Panc1 (cell line): ENCODE data around the gene WLS. TPM values are rescaled to one million over a fixed set of nuclear protein-coding genes. Genes with fewer than 3 reads are reported as not detected.

Experiments used
- ATAC-seq: fragments of 200-7000 bp; cut with Tn5 transposase; 2 replicates; pipeline ENCODE4 v1.9.1; 2020; ENCODE audit warnings: mild to moderate bottlenecking, moderate library complexity
- BruUV-seq: library from RNA; stranded (reverse); fragments of 400-500 nt; replicated peaks from 2 replicates; lab custom pipeline; 2021; lab: Mats Ljungman, UMichigan
- CTCF ChIA-PET: fragments of 300-600 bp; sonication (Branson Sonifier 250); formaldehyde crosslinking; loops from one replicate; lab custom pipeline; 2022; ENCODE audit warnings: antibody characterized with exemption; lab: Charles Lee
- POLR2A ChIA-PET: fragments of 300-600 bp; sonication (Branson Sonifier 250); formaldehyde crosslinking; loops from one replicate; lab custom pipeline; 2022; ENCODE audit warnings: antibody characterized with exemption; lab: Charles Lee
- DNase-seq: peaks from one replicate; pipeline ENCODE4 v3.0.0-alpha.2; 2010; ENCODE audit warnings: low read depth, low spot score
- H3K27ac ChIP-seq: 2 replicates; pipeline ENCODE4 v1.5.1; 2011; ENCODE audit warnings: mild to moderate bottlenecking, low read length, inconsistent platforms
- H3K27me3 ChIP-seq: fragments of 200-500 bp; sonication (Bioruptor generic); 2 replicates; pipeline ENCODE4 v1.6.0; 2014; ENCODE audit warnings: low read length, inconsistent platforms; ENCODE audit not compliant: control insufficient read depth, insufficient read depth
- H3K36me3 ChIP-seq: fragments of 200-500 bp; sonication (Bioruptor generic); 2 replicates; pipeline ENCODE4 v1.5.1; 2014; ENCODE audit warnings: inconsistent platforms, mild to moderate bottlenecking, low read length, moderate library complexity; ENCODE audit not compliant: control insufficient read depth, insufficient read depth
- H3K4me1 ChIP-seq: 2 replicates; pipeline ENCODE4 v1.5.1; 2011; ENCODE audit warnings: inconsistent platforms, mild to moderate bottlenecking, low read length, moderate library complexity; ENCODE audit not compliant: control insufficient read depth, insufficient read depth
- H3K4me3 ChIP-seq, 2 experiments: 2 replicates each; pipeline ENCODE4 v1.5.1; 2011 to 2012; ENCODE audit warnings: low read depth in 2 of 2, low read length in 2 of 2, mild to moderate bottlenecking in 2 of 2, inconsistent platforms in 1 of 2, moderate library complexity in 1 of 2
- H3K9me3 ChIP-seq: fragments of 200-500 bp; sonication (Bioruptor generic); 2 replicates; pipeline ENCODE4 v1.5.1; 2014; ENCODE audit warnings: low read depth, mild to moderate bottlenecking, inconsistent platforms, low read length, moderate library complexity; ENCODE audit not compliant: control insufficient read depth, insufficient read depth
- POLR2AphosphoS5 ChIP-seq: IDR thresholded peaks from 2 replicates; pipeline ENCODE4 v1.6.1; 2012; ENCODE audit warnings: mild to moderate bottlenecking, low read depth, low read length, moderate library complexity
- SIN3A ChIP-seq: IDR thresholded peaks from 2 replicates; pipeline ENCODE4 v1.6.1; 2012; ENCODE audit warnings: low read depth, mild to moderate bottlenecking, low read length, moderate library complexity, borderline replicate concordance; ENCODE audit not compliant: insufficient read depth
- TCF7L2 ChIP-seq: IDR thresholded peaks from 2 replicates; pipeline ENCODE4 v1.6.1; 2011; ENCODE audit warnings: mild to moderate bottlenecking, low read depth, low read length, inconsistent platforms
- in situ Hi-C: cut with HindIII; loops from 2 replicates; pipeline ENCODE4 v1.10.0; 2016; ENCODE audit warnings: low sequenced_read_pairs, low pct_unique_long_range_greater_than_20kb
- intact Hi-C: fragments of 100-400 bp; cut with micrococcal nuclease; formaldehyde crosslinking; loops from one replicate; pipeline ENCODE4 v1.10.0; 2022; ENCODE audit not compliant: unreplicated experiment
- total RNA-seq: library from RNA; stranded (reverse); gene quantifications from one replicate; pipeline ENCODE4 v1.2.1, GENCODE V29; 2021; ENCODE audit not compliant: unreplicated experiment
- TF ChIP-seq, protein P1 (sequence below): fragments of 450-650 bp; IDR thresholded peaks from 2 replicates; pipeline ENCODE4 v1.5.1; 2017; ENCODE audit warnings: mild to moderate bottlenecking
- TF ChIP-seq, protein P2 (sequence below), 2 experiments: IDR thresholded peaks; 2 replicates each; pipeline ENCODE4 v1.6.1; 2011 to 2012; ENCODE audit warnings: low read depth in 2 of 2, control low read depth in 1 of 2, low read length in 1 of 2, mild to moderate bottlenecking in 1 of 2, moderate library complexity in 1 of 2; ENCODE audit not compliant: insufficient read depth in 1 of 2

The WLS gene
- total RNA-seq, 1 experiment from 2014 or later, result 29.6 TPM

- in situ Hi-C loops, result no loop called here
- Histone ChIP-seq H3K4me1 (no peaks in the 10 kb centered on the region), H3K36me3 (no peaks in the 10 kb centered on the region), H3K4me3 (no peak overlapping the region), H3K27ac (no peak overlapping the region), H3K9me3 (no peaks in the 10 kb centered on the region), H3K27me3 (no peaks in the 10 kb centered on the region)
- CTCF ChIA-PET, result no interaction called here
- DNase-seq, result no peak
- no peak for TF ChIP-seq TCF7L2
- no peak for TF ChIP-seq SIN3A
- TF ChIP-seq, protein P1, sequence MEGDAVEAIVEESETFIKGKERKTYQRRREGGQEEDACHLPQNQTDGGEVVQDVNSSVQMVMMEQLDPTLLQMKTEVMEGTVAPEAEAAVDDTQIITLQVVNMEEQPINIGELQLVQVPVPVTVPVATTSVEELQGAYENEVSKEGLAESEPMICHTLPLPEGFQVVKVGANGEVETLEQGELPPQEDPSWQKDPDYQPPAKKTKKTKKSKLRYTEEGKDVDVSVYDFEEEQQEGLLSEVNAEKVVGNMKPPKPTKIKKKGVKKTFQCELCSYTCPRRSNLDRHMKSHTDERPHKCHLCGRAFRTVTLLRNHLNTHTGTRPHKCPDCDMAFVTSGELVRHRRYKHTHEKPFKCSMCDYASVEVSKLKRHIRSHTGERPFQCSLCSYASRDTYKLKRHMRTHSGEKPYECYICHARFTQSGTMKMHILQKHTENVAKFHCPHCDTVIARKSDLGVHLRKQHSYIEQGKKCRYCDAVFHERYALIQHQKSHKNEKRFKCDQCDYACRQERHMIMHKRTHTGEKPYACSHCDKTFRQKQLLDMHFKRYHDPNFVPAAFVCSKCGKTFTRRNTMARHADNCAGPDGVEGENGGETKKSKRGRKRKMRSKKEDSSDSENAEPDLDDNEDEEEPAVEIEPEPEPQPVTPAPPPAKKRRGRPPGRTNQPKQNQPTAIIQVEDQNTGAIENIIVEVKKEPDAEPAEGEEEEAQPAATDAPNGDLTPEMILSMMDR, result no peak
- TF ChIP-seq, protein P2, sequence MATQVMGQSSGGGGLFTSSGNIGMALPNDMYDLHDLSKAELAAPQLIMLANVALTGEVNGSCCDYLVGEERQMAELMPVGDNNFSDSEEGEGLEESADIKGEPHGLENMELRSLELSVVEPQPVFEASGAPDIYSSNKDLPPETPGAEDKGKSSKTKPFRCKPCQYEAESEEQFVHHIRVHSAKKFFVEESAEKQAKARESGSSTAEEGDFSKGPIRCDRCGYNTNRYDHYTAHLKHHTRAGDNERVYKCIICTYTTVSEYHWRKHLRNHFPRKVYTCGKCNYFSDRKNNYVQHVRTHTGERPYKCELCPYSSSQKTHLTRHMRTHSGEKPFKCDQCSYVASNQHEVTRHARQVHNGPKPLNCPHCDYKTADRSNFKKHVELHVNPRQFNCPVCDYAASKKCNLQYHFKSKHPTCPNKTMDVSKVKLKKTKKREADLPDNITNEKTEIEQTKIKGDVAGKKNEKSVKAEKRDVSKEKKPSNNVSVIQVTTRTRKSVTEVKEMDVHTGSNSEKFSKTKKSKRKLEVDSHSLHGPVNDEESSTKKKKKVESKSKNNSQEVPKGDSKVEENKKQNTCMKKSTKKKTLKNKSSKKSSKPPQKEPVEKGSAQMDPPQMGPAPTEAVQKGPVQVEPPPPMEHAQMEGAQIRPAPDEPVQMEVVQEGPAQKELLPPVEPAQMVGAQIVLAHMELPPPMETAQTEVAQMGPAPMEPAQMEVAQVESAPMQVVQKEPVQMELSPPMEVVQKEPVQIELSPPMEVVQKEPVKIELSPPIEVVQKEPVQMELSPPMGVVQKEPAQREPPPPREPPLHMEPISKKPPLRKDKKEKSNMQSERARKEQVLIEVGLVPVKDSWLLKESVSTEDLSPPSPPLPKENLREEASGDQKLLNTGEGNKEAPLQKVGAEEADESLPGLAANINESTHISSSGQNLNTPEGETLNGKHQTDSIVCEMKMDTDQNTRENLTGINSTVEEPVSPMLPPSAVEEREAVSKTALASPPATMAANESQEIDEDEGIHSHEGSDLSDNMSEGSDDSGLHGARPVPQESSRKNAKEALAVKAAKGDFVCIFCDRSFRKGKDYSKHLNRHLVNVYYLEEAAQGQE (IDR thresholded peaks at IDR 0.05; ENCODE audit: insufficient read depth in 1 of 2, low read depth in 2 of 2, low read length in 1 of 2), result no peak
- no peak for TF ChIP-seq POLR2AphosphoS5
- intact Hi-C loops, result no loop called here
- ATAC-seq, result no peak
- POLR2A ChIA-PET, result no interaction called here
- BruUV-seq, result no TSS peak
Measured at GRCh38 chr1:68131261-68131660, 101.1 kb downstream of the WLS start.

GRCh38 chr1:68129536-68130250 lies 102.6 kb downstream of the WLS start:
- no peaks in the 10 kb centered on the region for H3K36me3 ChIP-seq
- H3K9me3 ChIP-seq, result no peaks in the 10 kb centered on the region
- H3K27ac ChIP-seq, result no peak overlapping the region
- CTCF ChIA-PET, result interaction anchor here (0.5 kb wide), 1 partner anchor 186 kb away, joined by 5 read pairs; no protein-coding TSS in a partner anchor
- TF ChIP-seq, protein P2 (IDR thresholded peaks at IDR 0.05; ENCODE audit: insufficient read depth in 1 of 2, low read depth in 2 of 2, low read length in 1 of 2), result no peak
- TF ChIP-seq TCF7L2, result no peak
- TF ChIP-seq, protein P1, result no peak
- TF ChIP-seq SIN3A, result no peak
- TF ChIP-seq POLR2AphosphoS5, result no peak
- POLR2A ChIA-PET, result no interaction called here
- in situ Hi-C loops (no loop called here), intact Hi-C loops (no loop called here)
- H3K27me3 ChIP-seq, result no peaks in the 10 kb centered on the region
- DNase-seq (no peak), ATAC-seq (no peak)
- no TSS peak for BruUV-seq
- no peak overlapping the region for H3K4me3 ChIP-seq
- no peaks in the 10 kb centered on the region for H3K4me1 ChIP-seq
